ENCODE results near the gene TXLNG.

GRCh38 chrX:16796298-16796697, 10.0 kb downstream of the TXLNG start:
- TF ChIP-seq CTCF (IDR thresholded peaks at IDR 0.05; ENCODE audit: borderline replicate concordance, extremely low read depth, low read length, poor library complexity, severe bottlenecking) (no peak), EZH2 (IDR thresholded peaks at IDR 0.05; ENCODE audit: borderline replicate concordance, low read depth, low read length, severe bottlenecking) (no peak)

Measured in DND-41 (cell line).